ENCODE results near the gene LCN1. TPM values are rescaled to one million over a fixed set of nuclear protein-coding genes. Genes with fewer than 3 reads are reported as not detected.

LCN1 gene
- total RNA-seq, 1 experiment from 2014 or later: not detected

DNA sequence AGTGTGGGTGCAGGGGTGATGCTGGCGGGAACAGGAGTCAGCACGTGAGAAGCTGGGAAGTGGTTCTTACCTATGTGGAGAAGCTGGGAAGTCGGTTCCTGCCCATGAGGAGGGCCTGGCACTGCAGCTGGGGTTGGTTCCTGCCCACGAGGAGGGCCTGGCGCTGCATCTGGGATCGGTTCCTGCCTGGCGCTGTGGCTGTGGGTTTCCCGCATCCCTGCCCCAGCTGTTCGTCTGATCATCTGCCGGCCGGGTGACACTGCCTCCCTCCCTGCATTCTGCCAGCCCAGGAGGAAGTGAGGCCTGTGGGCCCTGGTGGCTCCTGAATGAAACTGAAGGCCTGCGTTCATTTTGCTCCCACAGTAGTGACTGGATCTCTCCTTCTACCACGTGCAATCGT, 29.8 kb downstream of the LCN1 start:
- Histone ChIP-seq H3K4me3 (no peak overlapping the region), H3K79me2 (ENCODE audit: low read depth) (no peaks in the 10 kb centered on the region), H3K36me3 (ENCODE audit: low read depth) (no peaks in the 10 kb centered on the region), H2AFZ (no peak overlapping the region), H3K9me3 (ENCODE audit: insufficient read depth, low read depth) (no peaks in the 10 kb centered on the region), H3F3A (ENCODE audit: insufficient read depth, low read depth) (no peaks in the 10 kb centered on the region), H3K4me1 (replicated peaks; ENCODE audit: insufficient read depth) (no peaks in the 10 kb centered on the region), H3K27me3 (ENCODE audit: insufficient read depth, low read depth) (peaks cover 72% of the 10 kb centered on the region), H4K20me1 (ENCODE audit: insufficient read depth) (no peaks in the 10 kb centered on the region), H3K27ac (no peak overlapping the region), H3K9me2 (ENCODE audit: insufficient read depth) (no peaks in the 10 kb centered on the region), H3K4me2 (no peak overlapping the region)
- ChIA-PET POLR2A (ENCODE audit: unreplicated experiment) (no interaction called here), CTCF (no interaction called here)
- intact Hi-C loops (cut with micrococcal nuclease; ENCODE audit: unreplicated experiment): no loop called here
- BruUV-seq (replicated peaks): no TSS peak
- no peak for DNase-seq
- TF ChIP-seq EZH2 (IDR thresholded peaks at IDR 0.05; ENCODE audit: low read depth): no peak
- TF ChIP-seq, protein P1, sequence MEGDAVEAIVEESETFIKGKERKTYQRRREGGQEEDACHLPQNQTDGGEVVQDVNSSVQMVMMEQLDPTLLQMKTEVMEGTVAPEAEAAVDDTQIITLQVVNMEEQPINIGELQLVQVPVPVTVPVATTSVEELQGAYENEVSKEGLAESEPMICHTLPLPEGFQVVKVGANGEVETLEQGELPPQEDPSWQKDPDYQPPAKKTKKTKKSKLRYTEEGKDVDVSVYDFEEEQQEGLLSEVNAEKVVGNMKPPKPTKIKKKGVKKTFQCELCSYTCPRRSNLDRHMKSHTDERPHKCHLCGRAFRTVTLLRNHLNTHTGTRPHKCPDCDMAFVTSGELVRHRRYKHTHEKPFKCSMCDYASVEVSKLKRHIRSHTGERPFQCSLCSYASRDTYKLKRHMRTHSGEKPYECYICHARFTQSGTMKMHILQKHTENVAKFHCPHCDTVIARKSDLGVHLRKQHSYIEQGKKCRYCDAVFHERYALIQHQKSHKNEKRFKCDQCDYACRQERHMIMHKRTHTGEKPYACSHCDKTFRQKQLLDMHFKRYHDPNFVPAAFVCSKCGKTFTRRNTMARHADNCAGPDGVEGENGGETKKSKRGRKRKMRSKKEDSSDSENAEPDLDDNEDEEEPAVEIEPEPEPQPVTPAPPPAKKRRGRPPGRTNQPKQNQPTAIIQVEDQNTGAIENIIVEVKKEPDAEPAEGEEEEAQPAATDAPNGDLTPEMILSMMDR (conservative IDR thresholded peaks at IDR 0.05): no peak

DNA sequence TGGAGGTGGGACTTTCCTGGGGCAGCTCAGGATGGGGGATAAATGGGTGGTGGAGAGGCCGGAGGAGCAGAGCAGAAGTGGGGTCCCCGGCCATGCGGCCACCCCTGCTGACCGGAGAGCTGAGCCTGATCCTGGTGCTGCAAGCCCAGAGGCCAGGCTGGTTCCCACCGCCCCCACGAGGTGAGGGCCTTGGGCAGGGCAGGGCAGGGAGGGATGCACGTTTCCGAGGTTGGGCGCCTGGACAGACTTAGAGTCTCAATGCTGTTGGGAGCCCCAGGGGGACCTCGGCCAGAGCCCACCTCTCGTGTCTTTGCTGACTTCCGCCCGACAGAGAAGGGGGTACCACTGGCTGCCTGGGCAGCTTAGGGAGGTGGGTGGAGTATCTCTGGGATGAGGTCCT, 30.2 kb downstream of the LCN1 start:
- Histone ChIP-seq H3K4me3 (no peak overlapping the region), H3K4me1 (replicated peaks; ENCODE audit: insufficient read depth) (no peaks in the 10 kb centered on the region), H3K79me2 (ENCODE audit: low read depth) (no peaks in the 10 kb centered on the region), H3K9me2 (ENCODE audit: insufficient read depth) (no peaks in the 10 kb centered on the region), H3K36me3 (ENCODE audit: low read depth) (no peaks in the 10 kb centered on the region), H2AFZ (no peak overlapping the region), H3K4me2 (no peak overlapping the region), H4K20me1 (ENCODE audit: insufficient read depth) (no peaks in the 10 kb centered on the region), H3F3A (ENCODE audit: insufficient read depth, low read depth) (no peaks in the 10 kb centered on the region), H3K9me3 (ENCODE audit: insufficient read depth, low read depth) (no peaks in the 10 kb centered on the region), H3K27ac (no peak overlapping the region), H3K27me3 (ENCODE audit: insufficient read depth, low read depth) (peaks cover 75% of the 10 kb centered on the region)
- ChIA-PET POLR2A (ENCODE audit: unreplicated experiment) (no interaction called here), CTCF (no interaction called here)
- DNase-seq: no peak
- intact Hi-C loops (cut with micrococcal nuclease; ENCODE audit: unreplicated experiment): no loop called here
- no TSS peak for BruUV-seq (replicated peaks)
- TF ChIP-seq EZH2 (IDR thresholded peaks at IDR 0.05; ENCODE audit: low read depth): no peak
- TF ChIP-seq, protein P1 (conservative IDR thresholded peaks at IDR 0.05): no peak

DNA sequence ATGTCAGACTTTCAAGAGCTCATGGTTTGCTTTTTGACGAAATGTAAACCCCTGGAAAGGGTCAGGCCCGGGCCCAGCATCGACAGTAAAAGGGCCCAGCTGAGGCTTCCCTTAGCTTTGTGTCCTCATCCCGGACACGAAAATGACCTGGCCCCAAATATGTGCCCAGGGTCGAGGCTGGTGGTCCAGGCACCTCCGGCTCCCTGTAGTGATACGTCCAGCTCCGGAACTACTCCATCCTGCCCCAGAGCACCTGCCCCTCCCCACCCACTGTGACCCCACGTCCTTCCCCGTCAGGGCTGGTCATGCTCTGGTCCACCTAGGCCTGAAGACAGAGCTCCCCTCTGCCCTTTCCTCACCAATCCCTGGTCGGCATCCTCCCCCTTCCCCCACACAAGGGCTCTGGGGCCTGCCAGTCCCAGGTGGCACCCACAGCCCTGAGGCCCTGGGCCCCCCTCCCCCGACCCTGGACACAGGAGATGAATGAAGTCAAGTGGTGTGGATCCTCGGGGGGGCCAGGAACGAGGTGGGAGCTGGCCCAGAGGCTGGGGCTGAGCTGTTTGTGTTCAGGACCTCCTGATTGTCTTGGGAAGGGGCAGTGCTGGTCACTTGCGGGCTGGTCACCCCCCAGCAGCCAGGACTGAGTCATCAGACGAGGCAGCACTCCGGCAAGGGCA, 30.9 kb downstream of the LCN1 start:
- Histone ChIP-seq H3K79me2 (ENCODE audit: low read depth) (no peaks in the 10 kb centered on the region), H3K27me3 (ENCODE audit: insufficient read depth, low read depth) (peaks cover 81% of the 10 kb centered on the region), H3K27ac (no peak overlapping the region), H3F3A (ENCODE audit: insufficient read depth, low read depth) (no peaks in the 10 kb centered on the region), H2AFZ (no peak overlapping the region), H3K4me1 (replicated peaks; ENCODE audit: insufficient read depth) (no peaks in the 10 kb centered on the region), H3K36me3 (ENCODE audit: low read depth) (no peaks in the 10 kb centered on the region), H4K20me1 (ENCODE audit: insufficient read depth) (no peaks in the 10 kb centered on the region), H3K4me3 (no peak overlapping the region), H3K9me2 (ENCODE audit: insufficient read depth) (no peaks in the 10 kb centered on the region), H3K4me2 (no peak overlapping the region), H3K9me3 (ENCODE audit: insufficient read depth, low read depth) (no peaks in the 10 kb centered on the region)
- DNase-seq: no peak
- intact Hi-C loops (cut with micrococcal nuclease; ENCODE audit: unreplicated experiment): no loop called here
- BruUV-seq (replicated peaks): no TSS peak
- CTCF ChIA-PET: no interaction called here
- TF ChIP-seq, protein P1 (conservative IDR thresholded peaks at IDR 0.05): no peak
- TF ChIP-seq EZH2 (IDR thresholded peaks at IDR 0.05; ENCODE audit: low read depth): no peak
- POLR2A ChIA-PET (ENCODE audit: unreplicated experiment): no interaction called here

Measured in PC-9 (cell line).